Temporal lobe (tissue), 2 donors: Measurements from ENCODE around the gene CHRNA7. TPM values are rescaled to one million over a fixed set of nuclear protein-coding genes. Genes with fewer than 3 reads are reported as not detected.

Experiments
- small RNA-seq: library from RNA; depleted of rRNA; stranded (forward); fragments of <200 nt; gene quantifications from one replicate; pipeline ENCODE3, GENCODE V24; 2014; ENCODE audit warnings: low replicate concordance
- total RNA-seq: library from RNA; depleted of rRNA; stranded (reverse); fragments of >200 nt; gene quantifications from one replicate; pipeline ENCODE4 v1.2.3, GENCODE V29; 2014

Gene CHRNA7
- total RNA-seq, 1 donor from 2014 or later = 4.2 TPM

Small RNA genes lying within 50 kb of the gene (small RNA-seq; reads per million reads assigned to genes)
- gene RF00019 = not detected

Other genes starting within 250 kb of the CHRNA7 start
- gene OTUD7A, start 159.8 kb upstream of the CHRNA7 start, total RNA-seq = 9.6 TPM